ENCODE results near the gene SMURF2.

DNA sequence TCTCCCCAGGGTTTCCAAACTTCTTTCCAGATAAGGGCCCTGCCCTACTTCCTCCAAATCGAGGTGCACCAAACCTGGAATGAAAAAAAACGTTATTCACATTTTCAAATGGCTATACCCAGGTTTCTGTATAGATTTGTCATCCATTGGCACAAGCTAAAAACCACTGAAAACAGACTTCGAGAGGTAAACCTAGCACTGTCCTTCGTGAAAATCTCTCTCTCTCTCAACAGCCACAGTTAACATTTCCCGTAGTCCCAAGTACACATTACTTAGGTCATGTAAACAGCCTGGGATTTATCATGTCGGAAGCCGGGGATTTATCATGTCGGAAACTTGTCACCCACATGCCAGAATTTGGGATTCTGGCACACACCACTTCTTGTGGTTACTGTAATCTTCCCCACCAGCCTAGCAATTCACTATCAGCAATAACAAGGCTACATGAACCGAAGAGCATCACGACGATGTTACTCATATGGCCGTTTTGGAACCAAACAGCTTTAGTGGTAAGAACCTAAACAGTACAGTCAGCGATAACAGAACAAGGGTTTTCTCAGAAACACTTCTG is 157.3 kb downstream of the SMURF2 start:
- TF ChIP-seq CTCF (IDR thresholded peaks at IDR 0.05) (no peak), EZH2 (IDR thresholded peaks at IDR 0.05) (no peak)

Measured in neural progenitor cell (in vitro differentiated cells).